H9 (cell line): ENCODE data around the gene MCOLN3. TPM values are rescaled to one million over a fixed set of nuclear protein-coding genes. Genes with fewer than 3 reads are reported as not detected.

ENCODE experiments used
- DNase-seq: peaks from one replicate; pipeline ENCODE4 v3.0.0-alpha.2; 2017
- H2AFZ ChIP-seq: one replicate; pipeline ENCODE4 v1.6.1; 2013; ENCODE audit warnings: mild to moderate bottlenecking, low read length, control low read depth, moderate library complexity
- H2AK5ac ChIP-seq: 2 replicates; pipeline ENCODE4 v1.6.1; 2013; ENCODE audit warnings: low read length, control low read depth, mixed read lengths; ENCODE audit not compliant: insufficient read length
- H2BK120ac ChIP-seq: one replicate; pipeline ENCODE4 v1.6.1; 2013; ENCODE audit warnings: low read depth, mild to moderate bottlenecking, low read length, control low read depth, inconsistent platforms; ENCODE audit not compliant: poor library complexity, severe bottlenecking
- H2BK12ac ChIP-seq: 2 replicates; pipeline ENCODE4 v1.6.1; 2013; ENCODE audit warnings: low read length, control low read depth, mixed read lengths, low read depth; ENCODE audit not compliant: insufficient read length
- H2BK15ac ChIP-seq: 2 replicates; pipeline ENCODE4 v1.6.1; 2013; ENCODE audit warnings: low read depth, low read length, control low read depth
- H2BK20ac ChIP-seq: one replicate; pipeline ENCODE4 v1.6.1; 2013; ENCODE audit warnings: low read depth, mild to moderate bottlenecking, low read length, control low read depth, inconsistent platforms; ENCODE audit not compliant: poor library complexity, severe bottlenecking
- H2BK5ac ChIP-seq: 2 replicates; pipeline ENCODE4 v1.6.1; 2013; ENCODE audit warnings: low read length, control low read depth, mixed read lengths; ENCODE audit not compliant: insufficient read length
- H3K14ac ChIP-seq: 2 replicates; pipeline ENCODE4 v1.6.1; 2013; ENCODE audit warnings: low read length, control low read depth; ENCODE audit not compliant: insufficient read depth
- H3K18ac ChIP-seq: 2 replicates; pipeline ENCODE4 v1.6.1; 2013; ENCODE audit warnings: low read depth, mild to moderate bottlenecking, mixed read lengths, low read length, control low read depth; ENCODE audit not compliant: insufficient read length
- H3K23ac ChIP-seq: 2 replicates; pipeline ENCODE4 v1.6.1; 2013; ENCODE audit warnings: low read length, control low read depth, mixed read lengths, low read depth; ENCODE audit not compliant: insufficient read length
- H3K23me2 ChIP-seq: 2 replicates; pipeline ENCODE4 v1.6.1; 2013; ENCODE audit warnings: low read depth, mild to moderate bottlenecking, mixed read lengths, low read length, control low read depth; ENCODE audit not compliant: insufficient read length, poor library complexity, severe bottlenecking
- H3K27ac ChIP-seq: 2 replicates; pipeline ENCODE4 v1.5.1; 2013; ENCODE audit warnings: low read length, control low read depth, mixed read lengths, low read depth; ENCODE audit not compliant: insufficient read length
- H3K27me3 ChIP-seq: 2 replicates; pipeline ENCODE4 v1.6.1; 2013; ENCODE audit warnings: low read length, control low read depth, inconsistent platforms; ENCODE audit not compliant: insufficient read depth
- H3K4ac ChIP-seq: 2 replicates; pipeline ENCODE4 v1.6.1; 2013; ENCODE audit warnings: low read depth, mild to moderate bottlenecking, control low read depth, inconsistent platforms, low read length, moderate library complexity
- H3K4me1 ChIP-seq: 2 replicates; pipeline ENCODE4 v1.6.1; 2013; ENCODE audit warnings: low read length, control low read depth, inconsistent platforms; ENCODE audit not compliant: insufficient read depth
- H3K4me2 ChIP-seq: 2 replicates; pipeline ENCODE4 v1.6.1; 2013; ENCODE audit warnings: low read length, control low read depth, mixed read lengths; ENCODE audit not compliant: insufficient read length, insufficient read depth
- H3K56ac ChIP-seq: 2 replicates; pipeline ENCODE4 v1.6.1; 2013; ENCODE audit warnings: low read depth, mild to moderate bottlenecking, mixed read lengths, low read length, control low read depth; ENCODE audit not compliant: insufficient read length
- H3K79me1 ChIP-seq: 2 replicates; pipeline ENCODE4 v1.6.1; 2013; ENCODE audit warnings: low read depth, mild to moderate bottlenecking, moderate library complexity, low read length, control low read depth, inconsistent platforms; ENCODE audit not compliant: insufficient read depth, poor library complexity, severe bottlenecking
- H3K79me2 ChIP-seq: 2 replicates; pipeline ENCODE4 v1.6.1; 2013; ENCODE audit warnings: low read length, control low read depth, inconsistent platforms; ENCODE audit not compliant: insufficient read depth
- H3K9ac ChIP-seq: 2 replicates; pipeline ENCODE4 v1.6.1; 2013; ENCODE audit warnings: low read length, control low read depth, mixed read lengths; ENCODE audit not compliant: insufficient read length; ENCODE audit errors: extremely low read depth
- H3K9me3 ChIP-seq: one replicate; pipeline ENCODE4 v1.6.1; 2013; ENCODE audit warnings: low read depth, low read length, inconsistent platforms; ENCODE audit not compliant: control insufficient read depth
- H3T11ph ChIP-seq: one replicate; pipeline ENCODE4 v1.6.1; 2013; ENCODE audit warnings: mild to moderate bottlenecking, low read length, control low read depth, inconsistent platforms
- H4K20me1 ChIP-seq: one replicate; pipeline ENCODE4 v1.6.1; 2013; ENCODE audit not compliant: control insufficient read depth, insufficient read length, insufficient read depth
- H4K5ac ChIP-seq: 2 replicates; pipeline ENCODE4 v1.6.1; 2013; ENCODE audit warnings: low read depth, mild to moderate bottlenecking, mixed read lengths, low read length, control low read depth; ENCODE audit not compliant: insufficient read length
- H4K8ac ChIP-seq: replicated peaks from 2 replicates; pipeline ENCODE4 v1.6.1; 2013; ENCODE audit warnings: low read length, control low read depth, mixed read lengths, low read depth; ENCODE audit not compliant: insufficient read length
- H4K91ac ChIP-seq: 2 replicates; pipeline ENCODE4 v1.6.1; 2013; ENCODE audit warnings: low read depth, mild to moderate bottlenecking, moderate library complexity, mixed read lengths, low read length, control low read depth; ENCODE audit not compliant: insufficient read length
- H3K27ac Mint-ChIP-seq, 3 experiments: 2 replicates in 2 of 3; 3 replicates in 1 of 3; pipeline ENCODE4 v1.8.0; 2020 to 2021; ENCODE audit warnings: mixed read lengths in 3 of 3, mild to moderate bottlenecking in 1 of 3, moderate library complexity in 1 of 3
- H3K27me3 Mint-ChIP-seq: 2 replicates; pipeline ENCODE4 v1.8.0; 2021; ENCODE audit warnings: low read depth, mild to moderate bottlenecking, moderate library complexity, mixed read lengths
- H3K36me3 Mint-ChIP-seq, 3 experiments: 2 replicates in 2 of 3; 3 replicates in 1 of 3; pipeline ENCODE4 v1.8.0; 2020 to 2021; ENCODE audit warnings: low read depth in 3 of 3, mixed read lengths in 3 of 3; ENCODE audit not compliant: insufficient read depth in 1 of 3
- H3K4me1 Mint-ChIP-seq, 2 experiments: 2 replicates each; pipeline ENCODE4 v1.8.0; 2020; ENCODE audit warnings: mixed read lengths in 2 of 2
- H3K4me3 Mint-ChIP-seq, 2 experiments: 2 replicates in 1 of 2; 3 replicates in 1 of 2; pipeline ENCODE4 v1.8.0; 2020 to 2021; ENCODE audit warnings: mild to moderate bottlenecking in 2 of 2, mixed read lengths in 2 of 2, moderate library complexity in 1 of 2
- H3K9me3 Mint-ChIP-seq, 2 experiments: 2 replicates in 1 of 2; 3 replicates in 1 of 2; pipeline ENCODE4 v1.8.0; 2020; ENCODE audit warnings: mild to moderate bottlenecking in 2 of 2, mixed read lengths in 2 of 2, moderate library complexity in 1 of 2
- WGBS: extraction: QIAGEN DNeasy Blood & Tissue Kit; methylation state at CpG from one replicate; pipeline ENCODE4 v1.1.7; 2013; ENCODE audit warnings: missing lambda C conversion rate, low lambda C conversion rate, mixed read lengths; ENCODE audit not compliant: insufficient read length; ENCODE audit errors: extremely low coverage; 5-methylcytosine and 5-hydroxymethylcytosine counted together
- total RNA-seq: library from RNA; stranded (reverse); gene quantifications from 2 replicates; pipeline ENCODE4 v1.2.1, GENCODE V29; 2021
- TF ChIP-seq, protein P1 (sequence below): fragments of 200-600 bp; sonication (generic); conservative IDR thresholded peaks from 3 replicates; pipeline ENCODE4 v1.8.0; 2021; ENCODE audit warnings: antibody characterized with exemption, mild to moderate bottlenecking

The MCOLN3 gene
- total RNA-seq, 1 experiment from 2014 or later = 10.8 TPM

DNA sequence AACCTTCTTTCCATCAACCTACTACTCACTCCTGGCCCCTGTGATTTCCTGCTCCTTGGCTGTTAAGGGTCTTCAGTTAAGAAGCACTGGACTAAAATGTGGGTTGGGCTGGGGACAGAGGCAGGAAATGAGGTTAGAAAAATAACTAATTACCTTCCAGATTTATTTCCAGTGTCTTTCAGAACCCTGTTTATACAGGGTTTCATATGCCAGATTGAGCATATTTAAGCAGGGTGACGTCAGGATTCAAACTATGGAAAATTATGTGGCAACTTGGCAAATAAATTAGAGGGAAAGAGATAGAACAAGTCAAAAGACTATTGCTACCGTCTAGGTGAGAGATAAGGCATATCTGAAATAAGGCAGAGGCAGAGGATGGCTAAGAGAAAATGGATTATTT is 11.7 kb upstream of the MCOLN3 start:
- Histone ChIP-seq H2BK12ac (no peak overlapping the region), H3K9ac (no peak overlapping the region), H3K14ac (no peak overlapping the region), H2AK5ac (no peak overlapping the region), H3K79me1 (no peaks in the 10 kb centered on the region), H4K20me1 (no peaks in the 10 kb centered on the region), H2BK15ac (no peak overlapping the region), H2BK5ac (no peak overlapping the region), H3K79me2 (no peaks in the 10 kb centered on the region), H3K27ac (no peak overlapping the region), H4K91ac (no peak overlapping the region), H3K23me2 (peaks cover 8% of the 10 kb centered on the region), H4K8ac (no peak overlapping the region), H3T11ph (no peak overlapping the region), H3K4ac (no peak overlapping the region), H2BK20ac (no peak overlapping the region), H3K4me2 (no peak overlapping the region), H3K9me3 (no peaks in the 10 kb centered on the region), H3K4me1 (no peaks in the 10 kb centered on the region), H3K18ac (no peak overlapping the region), H4K5ac (no peak overlapping the region), H3K23ac (no peak overlapping the region), H2AFZ (no peak overlapping the region), H2BK120ac (no peak overlapping the region), H3K27me3 (no peaks in the 10 kb centered on the region), H3K56ac (no peak overlapping the region)
- TF ChIP-seq, protein P1, sequence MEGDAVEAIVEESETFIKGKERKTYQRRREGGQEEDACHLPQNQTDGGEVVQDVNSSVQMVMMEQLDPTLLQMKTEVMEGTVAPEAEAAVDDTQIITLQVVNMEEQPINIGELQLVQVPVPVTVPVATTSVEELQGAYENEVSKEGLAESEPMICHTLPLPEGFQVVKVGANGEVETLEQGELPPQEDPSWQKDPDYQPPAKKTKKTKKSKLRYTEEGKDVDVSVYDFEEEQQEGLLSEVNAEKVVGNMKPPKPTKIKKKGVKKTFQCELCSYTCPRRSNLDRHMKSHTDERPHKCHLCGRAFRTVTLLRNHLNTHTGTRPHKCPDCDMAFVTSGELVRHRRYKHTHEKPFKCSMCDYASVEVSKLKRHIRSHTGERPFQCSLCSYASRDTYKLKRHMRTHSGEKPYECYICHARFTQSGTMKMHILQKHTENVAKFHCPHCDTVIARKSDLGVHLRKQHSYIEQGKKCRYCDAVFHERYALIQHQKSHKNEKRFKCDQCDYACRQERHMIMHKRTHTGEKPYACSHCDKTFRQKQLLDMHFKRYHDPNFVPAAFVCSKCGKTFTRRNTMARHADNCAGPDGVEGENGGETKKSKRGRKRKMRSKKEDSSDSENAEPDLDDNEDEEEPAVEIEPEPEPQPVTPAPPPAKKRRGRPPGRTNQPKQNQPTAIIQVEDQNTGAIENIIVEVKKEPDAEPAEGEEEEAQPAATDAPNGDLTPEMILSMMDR = no peak
- no peak for DNase-seq
- H3K27me3 Mint-ChIP-seq = peaks cover 12% of the 10 kb centered on the region
- no peak overlapping the region for H3K4me3 Mint-ChIP-seq
- peaks cover 19% of the 10 kb centered on the region in 2 experiments for H3K4me1 Mint-ChIP-seq
- no peaks in the 10 kb centered on the region for H3K9me3 Mint-ChIP-seq
- no peak overlapping the region for H3K27ac Mint-ChIP-seq
- H3K36me3 Mint-ChIP-seq = no peaks in the 10 kb centered on the region
- WGBS = no CpG with 5 or more reads among the region's 2 CpGs
